Thoracic aorta (tissue), 2 donors: ENCODE data around the gene CACNA1I. TPM values are rescaled to one million over a fixed set of nuclear protein-coding genes. Genes with fewer than 3 reads are reported as not detected.

ENCODE experiments used
- ATAC-seq: fragments of 150-250 bp; one replicate; pipeline ENCODE4 v1.8.0; 2017; ENCODE audit warnings: low read depth; ENCODE audit not compliant: insufficient number of reproducible peaks, low FRiP score
- DNase-seq: peaks from one replicate; pipeline ENCODE4 v3.0.0-alpha.2; 2020; ENCODE audit warnings: low spot score
- H3K27ac ChIP-seq, 2 donors: fragments of 200-600 bp; sonication (generic); 1 replicate in 1 of 2; 2 replicates in 1 of 2; pipeline ENCODE4 v1.5.1; 2016; ENCODE audit warnings: mild to moderate bottlenecking in 2 of 2, moderate library complexity in 2 of 2
- H3K27me3 ChIP-seq: fragments of 200-600 bp; sonication (generic); replicated peaks from 2 replicates; pipeline ENCODE4 v1.6.0; 2016; ENCODE audit warnings: mild to moderate bottlenecking; ENCODE audit not compliant: insufficient read depth
- H3K36me3 ChIP-seq: fragments of 200-600 bp; sonication (generic); one replicate; pipeline ENCODE4 v1.5.1; 2016
- H3K4me1 ChIP-seq, 2 donors: fragments of 200-600 bp; sonication (generic); 1 replicate in 1 of 2; 2 replicates in 1 of 2; pipeline versions ENCODE4 v1.5.1 to v1.6.0; 2016; ENCODE audit warnings: low read depth in 2 of 2, mild to moderate bottlenecking in 1 of 2; ENCODE audit not compliant: control insufficient read depth in 1 of 2
- H3K4me3 ChIP-seq: fragments of 200-600 bp; sonication (generic); 2 replicates; pipeline ENCODE4 v1.5.1; 2016; ENCODE audit warnings: mild to moderate bottlenecking
- H3K9me3 ChIP-seq: fragments of 200-600 bp; sonication (generic); 2 replicates; pipeline ENCODE4 v1.5.1; 2016
- CTCF ChIP-seq: fragments of 200-600 bp; sonication (generic); IDR thresholded peaks from one replicate; pipeline ENCODE4 v1.5.1; 2019; ENCODE audit warnings: antibody characterized with exemption
- total RNA-seq, 2 donors: library from RNA; depleted of rRNA; stranded (reverse); fragments of >200 nt; gene quantifications; one replicate each; pipeline versions ENCODE4 v1.1.0 to v1.2.3, GENCODE V29; 2016

Gene CACNA1I
- total RNA-seq, 2 donors from 2014 or later = 0.14 to 0.21 TPM

DNA sequence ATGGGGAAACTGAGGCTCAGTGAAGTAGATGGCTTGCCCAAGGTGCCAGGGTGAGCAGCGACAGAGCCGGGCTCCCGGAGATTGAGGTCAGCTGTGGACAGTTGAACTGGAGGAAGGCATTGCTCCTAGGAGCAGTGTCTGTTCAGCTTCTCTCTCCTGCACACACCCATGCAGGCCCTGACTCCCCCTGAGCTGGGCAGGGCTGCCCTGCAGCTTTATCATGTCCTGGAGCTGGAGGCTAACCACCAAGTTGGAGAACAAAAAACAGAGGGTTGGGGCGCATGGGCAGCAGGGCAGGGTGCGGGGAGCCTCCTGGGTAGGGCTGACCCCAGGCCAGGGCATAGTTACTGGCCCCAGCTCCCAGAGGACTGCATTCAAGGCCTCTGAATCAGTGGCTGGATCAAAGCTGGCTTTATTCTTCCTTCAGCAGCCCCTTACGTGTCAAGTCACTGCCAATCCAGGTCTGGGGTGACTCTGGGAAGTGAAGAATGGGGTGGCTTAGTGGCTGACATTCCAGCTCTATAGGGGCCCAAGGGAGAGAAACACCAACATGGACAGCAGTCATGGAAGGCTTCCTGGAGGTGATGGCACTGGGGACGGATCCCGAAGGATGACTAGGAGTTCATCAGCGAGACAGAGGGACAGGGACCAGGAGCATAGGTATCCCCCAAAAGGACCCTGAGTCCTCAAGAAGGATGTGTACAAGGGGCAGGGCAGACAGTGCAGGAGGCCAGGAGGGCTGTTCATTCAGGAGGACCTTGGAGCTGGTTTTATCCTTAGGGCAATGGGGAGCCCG lies 83.8 kb downstream of the CACNA1I start:
- Histone ChIP-seq H3K9me3 (no peaks in the 10 kb centered on the region), H3K4me3 (no peak overlapping the region), H3K4me1 (no peaks in the 10 kb centered on the region), H3K27me3 (no peaks in the 10 kb centered on the region), H3K36me3 (no peaks in the 10 kb centered on the region), H3K27ac (no peak overlapping the region)
- ATAC-seq (no peak), DNase-seq (no peak)
- TF ChIP-seq CTCF = no peak

DNA sequence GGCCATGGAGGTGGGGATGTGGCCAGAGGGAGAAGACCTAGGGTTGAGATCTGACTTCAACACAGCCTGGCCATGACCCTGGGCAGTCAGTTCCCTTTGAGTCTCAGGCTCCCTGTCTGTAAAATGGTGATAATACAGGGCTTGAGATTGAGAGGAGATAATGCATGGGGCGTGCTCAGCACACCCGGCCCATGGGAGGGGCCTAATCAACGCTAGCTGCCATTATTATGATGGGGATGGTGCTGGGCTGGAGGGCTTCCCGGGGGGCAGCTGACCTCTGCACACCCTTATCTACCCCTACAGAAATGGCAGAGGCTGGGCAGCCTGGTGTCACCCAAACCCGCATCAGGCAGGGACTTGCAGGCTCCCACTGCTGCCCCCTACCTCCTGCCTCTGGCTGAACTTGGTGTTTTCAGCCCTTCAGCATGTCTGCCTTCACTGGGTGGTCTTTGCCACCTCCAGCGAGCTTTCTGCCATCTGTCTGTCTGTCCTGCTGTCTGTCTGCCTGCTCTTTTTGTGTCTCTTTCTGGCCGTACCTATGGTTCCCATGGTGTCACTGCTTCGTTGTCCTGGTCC lies 84.5 kb downstream of the CACNA1I start:
- ATAC-seq (no peak), DNase-seq (no peak)
- H3K27ac ChIP-seq = no peak overlapping the region
- no peaks in the 10 kb centered on the region for H3K9me3 ChIP-seq
- no peaks in the 10 kb centered on the region for H3K27me3 ChIP-seq
- no peak for TF ChIP-seq CTCF
- no peaks in the 10 kb centered on the region for H3K36me3 ChIP-seq
- no peak overlapping the region for H3K4me3 ChIP-seq
- H3K4me1 ChIP-seq = no peaks in the 10 kb centered on the region

DNA sequence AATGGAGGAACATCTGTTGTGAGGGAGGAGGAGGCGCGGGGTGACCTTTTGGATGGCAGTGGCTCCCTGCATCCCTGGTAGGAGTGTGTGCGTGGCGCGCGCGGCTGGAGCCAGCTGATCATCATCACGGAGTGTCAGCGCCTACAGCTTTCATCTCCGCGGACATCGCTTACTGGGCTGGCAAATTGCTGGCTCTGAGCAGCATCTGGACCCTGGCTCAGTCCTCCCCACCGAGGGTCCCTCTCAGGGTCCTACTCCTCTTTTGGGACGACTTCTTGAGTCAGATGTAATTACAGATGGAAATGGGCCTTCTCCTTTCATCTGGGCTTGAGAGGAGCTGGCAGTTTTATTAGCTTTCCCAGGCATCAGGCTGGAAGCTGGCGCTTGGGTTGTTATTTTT lies 85.3 kb downstream of the CACNA1I start:
- H3K27me3 ChIP-seq = no peaks in the 10 kb centered on the region
- H3K4me1 ChIP-seq = no peaks in the 10 kb centered on the region
- H3K36me3 ChIP-seq = no peaks in the 10 kb centered on the region
- TF ChIP-seq CTCF = no peak
- no peak for DNase-seq
- H3K4me3 ChIP-seq = no peak overlapping the region
- no peaks in the 10 kb centered on the region for H3K9me3 ChIP-seq
- ATAC-seq = no peak
- H3K27ac ChIP-seq = no peak overlapping the region

- Histone ChIP-seq H3K27ac (no peak overlapping the region), H3K9me3 (no peaks in the 10 kb centered on the region), H3K4me1 (no peaks in the 10 kb centered on the region), H3K4me3 (no peak overlapping the region), H3K36me3 (no peaks in the 10 kb centered on the region), H3K27me3 (no peaks in the 10 kb centered on the region)
- no peak for TF ChIP-seq CTCF
- DNase-seq (no peak), ATAC-seq (no peak)
Observed at GRCh38 chr22:39656495-39657490, 86.2 kb downstream of the CACNA1I start.

- no peak overlapping the region for H3K4me3 ChIP-seq
- peaks cover 0 to 6% of the 10 kb centered on the region in 2 donors for H3K4me1 ChIP-seq
- no peaks in the 10 kb centered on the region for H3K27me3 ChIP-seq
- H3K36me3 ChIP-seq = no peaks in the 10 kb centered on the region
- DNase-seq = no peak
- no peak overlapping the region for H3K27ac ChIP-seq
- TF ChIP-seq CTCF = no peak
- H3K9me3 ChIP-seq = no peaks in the 10 kb centered on the region
- no peak for ATAC-seq
Observed at GRCh38 chr22:39658367-39658766, 87.8 kb downstream of the CACNA1I start.
